ENCODE measurements around the gene SLC7A14. TPM values are rescaled to one million over a fixed set of nuclear protein-coding genes. Genes with fewer than 3 reads are reported as not detected.

Gene SLC7A14
- total RNA-seq, 3 donors from 2014 or later = 0.15 TPM; not detected in 2

DNA sequence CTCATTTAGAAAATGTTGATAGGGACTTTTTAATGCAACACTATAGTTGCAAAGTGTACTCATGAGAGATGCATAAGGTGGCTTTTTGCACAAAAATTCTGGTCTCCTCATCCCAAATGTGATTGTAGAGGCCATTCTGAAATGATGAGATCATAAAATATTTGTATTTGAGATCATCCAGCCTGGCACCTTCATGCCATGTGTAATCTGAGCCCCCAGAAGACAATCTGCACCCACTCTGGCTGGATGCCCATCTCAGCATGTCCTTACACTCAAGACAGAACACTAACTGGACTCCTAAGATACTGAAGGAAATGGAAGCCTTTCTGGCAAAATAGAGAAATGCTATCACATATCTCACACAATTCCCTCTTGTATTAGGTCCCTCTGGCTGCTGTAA is 49.2 kb downstream of the SLC7A14 start:
- no peak for DNase-seq (ENCODE audit: low spot score in 2 of 2)
- H3K27me3 ChIP-seq = no peaks in the 10 kb centered on the region
- no peaks in the 10 kb centered on the region for H3K4me1 ChIP-seq
- intact Hi-C loops (cut with DNase I; ENCODE audit: low total_unique reads) = loop anchor here (1.0 kb wide), 1 partner anchor 19 kb away; no protein-coding TSS in a partner anchor
- TF ChIP-seq POLR2A (IDR thresholded peaks at IDR 0.05) (no peak), POLR2AphosphoS5 (IDR thresholded peaks at IDR 0.05) (no peak)
- TF ChIP-seq, protein P1, sequence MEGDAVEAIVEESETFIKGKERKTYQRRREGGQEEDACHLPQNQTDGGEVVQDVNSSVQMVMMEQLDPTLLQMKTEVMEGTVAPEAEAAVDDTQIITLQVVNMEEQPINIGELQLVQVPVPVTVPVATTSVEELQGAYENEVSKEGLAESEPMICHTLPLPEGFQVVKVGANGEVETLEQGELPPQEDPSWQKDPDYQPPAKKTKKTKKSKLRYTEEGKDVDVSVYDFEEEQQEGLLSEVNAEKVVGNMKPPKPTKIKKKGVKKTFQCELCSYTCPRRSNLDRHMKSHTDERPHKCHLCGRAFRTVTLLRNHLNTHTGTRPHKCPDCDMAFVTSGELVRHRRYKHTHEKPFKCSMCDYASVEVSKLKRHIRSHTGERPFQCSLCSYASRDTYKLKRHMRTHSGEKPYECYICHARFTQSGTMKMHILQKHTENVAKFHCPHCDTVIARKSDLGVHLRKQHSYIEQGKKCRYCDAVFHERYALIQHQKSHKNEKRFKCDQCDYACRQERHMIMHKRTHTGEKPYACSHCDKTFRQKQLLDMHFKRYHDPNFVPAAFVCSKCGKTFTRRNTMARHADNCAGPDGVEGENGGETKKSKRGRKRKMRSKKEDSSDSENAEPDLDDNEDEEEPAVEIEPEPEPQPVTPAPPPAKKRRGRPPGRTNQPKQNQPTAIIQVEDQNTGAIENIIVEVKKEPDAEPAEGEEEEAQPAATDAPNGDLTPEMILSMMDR (IDR thresholded peaks at IDR 0.05) = no peak
- no peak overlapping the region for H3K4me3 ChIP-seq
- H3K36me3 ChIP-seq = no peaks in the 10 kb centered on the region
- H3K27ac ChIP-seq = no peak overlapping the region
- no peaks in the 10 kb centered on the region for H3K9me3 ChIP-seq

GRCh38 chr3:170534227-170534626 is 51.6 kb downstream of the SLC7A14 start:
- H3K4me3 ChIP-seq = no peak overlapping the region
- H3K9me3 ChIP-seq = no peaks in the 10 kb centered on the region
- no peak overlapping the region for H3K27ac ChIP-seq
- intact Hi-C loops (cut with DNase I; ENCODE audit: low total_unique reads) = no loop called here
- TF ChIP-seq POLR2A (IDR thresholded peaks at IDR 0.05) (no peak), POLR2AphosphoS5 (IDR thresholded peaks at IDR 0.05) (no peak)
- TF ChIP-seq, protein P1 (IDR thresholded peaks at IDR 0.05) = no peak
- no peaks in the 10 kb centered on the region for H3K36me3 ChIP-seq
- no peaks in the 10 kb centered on the region for H3K4me1 ChIP-seq
- no peaks in the 10 kb centered on the region for H3K27me3 ChIP-seq
- DNase-seq (ENCODE audit: low spot score in 2 of 2) = no peak

DNA sequence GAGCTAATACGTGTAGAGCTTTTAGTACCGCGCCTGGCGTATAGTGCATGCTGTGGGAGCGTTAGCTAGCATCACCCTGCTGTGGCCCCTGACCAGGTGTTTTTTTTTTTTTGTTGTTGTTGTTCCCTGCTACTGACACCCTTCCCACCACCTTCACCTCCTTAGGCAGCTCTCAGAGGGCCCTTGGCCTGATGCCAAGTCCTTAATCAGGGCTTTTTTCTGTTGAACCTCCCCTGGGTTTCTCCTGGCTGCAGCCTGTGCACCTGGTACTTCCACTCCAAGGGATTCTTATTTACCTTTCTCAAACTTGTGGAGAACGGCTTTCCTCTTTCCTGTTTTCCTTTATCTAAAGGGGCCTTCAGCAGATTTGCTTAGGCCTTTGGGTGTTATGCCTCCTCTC is 53.3 kb downstream of the SLC7A14 start:
- H3K4me1 ChIP-seq = no peaks in the 10 kb centered on the region
- H3K27me3 ChIP-seq = no peaks in the 10 kb centered on the region
- DNase-seq (ENCODE audit: low spot score in 2 of 2) = no peak
- no peak overlapping the region for H3K4me3 ChIP-seq
- intact Hi-C loops (cut with DNase I; ENCODE audit: low total_unique reads) = no loop called here
- TF ChIP-seq POLR2AphosphoS5 (IDR thresholded peaks at IDR 0.05) (no peak), POLR2A (IDR thresholded peaks at IDR 0.05) (no peak)
- TF ChIP-seq, protein P1 (IDR thresholded peaks at IDR 0.05) = no peak
- no peaks in the 10 kb centered on the region for H3K9me3 ChIP-seq
- no peaks in the 10 kb centered on the region for H3K36me3 ChIP-seq
- H3K27ac ChIP-seq = peak overlapping the region in 1 of 2 donors; percentile 48

DNA sequence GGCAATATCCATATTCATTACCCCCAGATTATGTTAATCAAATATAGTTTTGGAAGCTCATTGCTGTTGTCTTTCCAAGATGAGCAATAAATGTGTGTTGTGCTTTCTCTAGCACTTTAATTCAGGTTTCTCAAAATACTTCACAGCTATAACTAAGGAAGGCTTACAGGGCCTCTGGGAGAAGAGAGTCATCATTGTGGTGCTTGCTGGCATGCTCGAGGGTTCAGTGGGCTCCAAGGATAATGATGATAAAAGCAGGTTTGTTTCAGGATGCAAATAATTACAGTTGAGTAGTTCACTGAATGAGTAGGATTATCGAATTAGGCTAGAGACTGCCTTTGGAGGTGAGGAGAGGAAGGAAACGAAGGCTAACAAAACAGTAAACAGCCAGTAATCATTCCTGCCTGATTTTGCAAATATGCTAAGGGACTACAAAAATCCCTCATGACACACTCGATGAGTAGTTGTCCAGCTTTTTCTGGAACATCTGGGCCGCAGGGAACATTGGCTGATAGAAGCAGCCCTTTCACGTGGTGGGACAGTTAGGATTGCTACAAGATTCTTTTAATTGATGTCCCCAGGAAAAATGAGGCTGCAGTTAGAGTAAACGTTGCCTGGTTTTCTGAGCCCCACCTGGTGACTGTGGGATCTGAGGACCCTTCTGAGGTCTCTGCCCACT is 54.1 kb downstream of the SLC7A14 start:
- intact Hi-C loops (cut with DNase I; ENCODE audit: low total_unique reads) = no loop called here
- H3K27ac ChIP-seq = peak overlapping the region; percentile 52 to 68
- peak in 1 of 2 donors; percentile 23 for DNase-seq (ENCODE audit: low spot score in 2 of 2)

GRCh38 chr3:170531054-170531453 is 54.8 kb downstream of the SLC7A14 start:
- no peaks in the 10 kb centered on the region for H3K4me1 ChIP-seq
- no peaks in the 10 kb centered on the region for H3K9me3 ChIP-seq
- DNase-seq (ENCODE audit: low spot score in 2 of 2) = no peak
- intact Hi-C loops (cut with DNase I; ENCODE audit: low total_unique reads) = no loop called here
- H3K27me3 ChIP-seq = no peaks in the 10 kb centered on the region
- no peak overlapping the region for H3K4me3 ChIP-seq
- H3K36me3 ChIP-seq = no peaks in the 10 kb centered on the region
- TF ChIP-seq, protein P1 (IDR thresholded peaks at IDR 0.05) = no peak
- no peak for TF ChIP-seq POLR2AphosphoS5 (IDR thresholded peaks at IDR 0.05)
- TF ChIP-seq POLR2A (IDR thresholded peaks at IDR 0.05) = no peak
- peak overlapping the region; percentile 52 to 68 for H3K27ac ChIP-seq

More for the DNA sequence above, 54.1 kb downstream of the SLC7A14 start:
- Histone ChIP-seq H3K36me3 (no peaks in the 10 kb centered on the region), H3K4me3 (no peak overlapping the region), H3K9me3 (no peaks in the 10 kb centered on the region), H3K27me3 (no peaks in the 10 kb centered on the region), H3K4me1 (no peaks in the 10 kb centered on the region)
- TF ChIP-seq POLR2AphosphoS5 (IDR thresholded peaks at IDR 0.05) (peak in 1 of 3 donors; percentile 33), POLR2A (IDR thresholded peaks at IDR 0.05) (no peak)
- TF ChIP-seq, protein P1 (IDR thresholded peaks at IDR 0.05) = no peak
